Sigmoid colon (tissue), 7 donors: ENCODE measurements around the gene DDX1. TPM values are rescaled to one million over a fixed set of nuclear protein-coding genes. Genes with fewer than 3 reads are reported as not detected.

Source experiments
- DNase-seq: peaks from one replicate; pipeline ENCODE4 v3.0.0-alpha.2; 2019
- H3K27ac ChIP-seq, 4 donors: fragments of 200-600 bp; sonication (generic); one replicate each; pipeline ENCODE4 v1.5.1; 2016 to 2019; ENCODE audit warnings: mild to moderate bottlenecking in 1 of 4
- H3K27me3 ChIP-seq, 3 donors: fragments of 200-600 bp; sonication (generic); one replicate each; pipeline ENCODE4 v1.5.1; 2019; ENCODE audit warnings: mild to moderate bottlenecking in 1 of 3
- H3K36me3 ChIP-seq, 4 donors: fragments of 200-600 bp; sonication (generic); one replicate each; pipeline ENCODE4 v1.5.1; 2016 to 2019
- H3K4me1 ChIP-seq, 4 donors: fragments of 200-600 bp; sonication (generic); one replicate each; pipeline ENCODE4 v1.5.1; 2017 to 2019
- H3K4me3 ChIP-seq, 4 donors: fragments of 200-600 bp; sonication (generic); one replicate each; pipeline ENCODE4 v1.5.1; 2017 to 2019; ENCODE audit warnings: mild to moderate bottlenecking in 2 of 4, moderate library complexity in 1 of 4
- H3K9me3 ChIP-seq, 4 donors: fragments of 200-600 bp in 3 of 4; sonication (generic) in 3 of 4; one replicate each; pipeline versions ENCODE4 v1.5.1 to v1.6.1; 2013 to 2019
- EP300 ChIP-seq, 4 donors: sonication (generic); formaldehyde crosslinking; IDR thresholded peaks; one replicate each; pipeline ENCODE4 v1.6.1; 2017; ENCODE audit warnings: antibody characterized with exemption in 4 of 4
- POLR2A ChIP-seq, 2 donors: fragments of 450-650 bp; IDR thresholded peaks; one replicate each; pipeline ENCODE4 v1.6.1; 2016; ENCODE audit warnings: antibody characterized with exemption in 2 of 2, mild to moderate bottlenecking in 2 of 2, moderate library complexity in 2 of 2
- POLR2AphosphoS5 ChIP-seq, 4 donors: sonication (generic); formaldehyde crosslinking; IDR thresholded peaks; one replicate each; pipeline ENCODE4 v1.6.1; 2017; ENCODE audit warnings: antibody characterized with exemption in 4 of 4
- WGBS, 2 donors: extraction: QIAGEN DNeasy Blood & Tissue Kit; methylation state at CpG; one replicate each; pipeline ENCODE4 v1.1.7; 2013; 5-methylcytosine and 5-hydroxymethylcytosine counted together
- intact Hi-C: fragments of 100-400 bp; cut with DNase I; formaldehyde crosslinking; loops from one replicate; pipeline ENCODE4 v1.15.1; 2023
- polyA plus RNA-seq, 3 donors: library from polyadenylated mRNA; stranded (reverse); fragments of 200-250 nt; gene quantifications; one replicate each; pipeline ENCODE4 v1.2.3, GENCODE V29; 2013
- total RNA-seq, 4 donors: library from RNA; depleted of rRNA; stranded (reverse); fragments of >200 nt; gene quantifications; one replicate each; pipeline ENCODE4 v1.1.0, GENCODE V29; 2016
- TF ChIP-seq, protein P1 (sequence below), 4 experiments: fragments of 450-650 bp in 3 of 4; fragments of 200-600 bp in 1 of 4; IDR thresholded peaks; one replicate each; pipeline ENCODE4 v1.5.1; 2016 to 2019; ENCODE audit warnings: antibody characterized with exemption in 4 of 4, mild to moderate bottlenecking in 3 of 4, moderate library complexity in 2 of 4
- donor health status: healthy with polysubstance abuse.
- donor health status: Bipolar disorder and iron deficiency.
- donor health status: healthy.

The DDX1 gene
- total and polyA plus RNA-seq, 7 donors = 59.2 to 104 (median 67.9) TPM

DNA sequence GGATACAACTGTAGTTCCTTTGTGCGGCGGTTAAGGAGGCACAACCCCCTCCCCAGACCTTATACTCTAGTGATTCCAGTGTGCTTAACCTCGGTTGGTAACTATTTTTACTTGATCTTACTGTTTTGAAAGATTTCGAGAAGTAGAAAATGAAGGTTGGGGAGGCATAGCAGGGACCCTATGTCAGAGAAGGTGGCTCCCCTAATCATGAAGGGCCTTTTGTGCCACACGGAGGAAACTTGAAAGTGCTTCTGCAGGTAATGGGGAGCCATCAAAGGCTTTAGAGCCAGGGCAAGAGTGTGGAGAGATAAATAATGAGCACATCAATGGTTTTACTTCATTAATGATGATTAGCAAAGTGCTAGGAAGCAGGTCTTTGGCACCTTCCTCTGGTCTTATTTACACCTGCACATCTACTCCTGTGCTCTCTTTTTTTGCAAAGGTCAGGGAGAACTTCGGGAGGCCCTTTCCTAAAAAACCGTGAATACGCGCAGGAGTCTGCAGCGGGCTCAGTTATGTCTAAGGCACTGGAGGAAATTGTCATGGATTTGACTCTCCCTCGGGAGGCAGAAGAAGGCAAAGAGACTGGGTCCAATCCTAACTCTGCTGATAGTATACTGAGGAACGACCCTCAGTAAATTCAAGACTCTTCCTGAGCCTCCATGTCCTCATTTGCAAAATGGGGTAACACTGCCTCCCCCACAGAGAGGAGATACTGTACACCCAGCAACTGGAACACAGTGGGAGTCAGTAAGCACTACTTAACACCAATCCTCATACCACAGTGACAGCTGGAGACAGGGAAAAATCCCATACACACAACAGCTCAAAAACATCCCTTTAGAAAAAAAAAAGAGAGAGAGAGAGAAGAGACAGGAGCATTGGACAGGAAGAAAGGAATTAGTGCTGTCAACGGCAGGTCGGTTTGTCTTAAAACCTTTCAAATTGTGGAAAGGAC lies 81.6 kb downstream of the DDX1 start:
- DNase-seq = no peak
- Histone ChIP-seq H3K9me3 (no peaks in the 10 kb centered on the region), H3K27ac (no peak overlapping the region), H3K27me3 (no peaks in the 10 kb centered on the region), H3K36me3 (no peaks in the 10 kb centered on the region), H3K4me3 (no peak overlapping the region), H3K4me1 (peaks cover 0 to 8% (median 5%) of the 10 kb centered on the region in 4 donors)
- 83 to 85% methylated on average over 14 of the region's 14 CpGs for WGBS, 2 donors
- no peak for TF ChIP-seq EP300 (IDR thresholded peaks at IDR 0.05)
- TF ChIP-seq POLR2AphosphoS5 (IDR thresholded peaks at IDR 0.05) = no peak
- TF ChIP-seq POLR2A (IDR thresholded peaks at IDR 0.05) = no peak
- TF ChIP-seq, protein P1, sequence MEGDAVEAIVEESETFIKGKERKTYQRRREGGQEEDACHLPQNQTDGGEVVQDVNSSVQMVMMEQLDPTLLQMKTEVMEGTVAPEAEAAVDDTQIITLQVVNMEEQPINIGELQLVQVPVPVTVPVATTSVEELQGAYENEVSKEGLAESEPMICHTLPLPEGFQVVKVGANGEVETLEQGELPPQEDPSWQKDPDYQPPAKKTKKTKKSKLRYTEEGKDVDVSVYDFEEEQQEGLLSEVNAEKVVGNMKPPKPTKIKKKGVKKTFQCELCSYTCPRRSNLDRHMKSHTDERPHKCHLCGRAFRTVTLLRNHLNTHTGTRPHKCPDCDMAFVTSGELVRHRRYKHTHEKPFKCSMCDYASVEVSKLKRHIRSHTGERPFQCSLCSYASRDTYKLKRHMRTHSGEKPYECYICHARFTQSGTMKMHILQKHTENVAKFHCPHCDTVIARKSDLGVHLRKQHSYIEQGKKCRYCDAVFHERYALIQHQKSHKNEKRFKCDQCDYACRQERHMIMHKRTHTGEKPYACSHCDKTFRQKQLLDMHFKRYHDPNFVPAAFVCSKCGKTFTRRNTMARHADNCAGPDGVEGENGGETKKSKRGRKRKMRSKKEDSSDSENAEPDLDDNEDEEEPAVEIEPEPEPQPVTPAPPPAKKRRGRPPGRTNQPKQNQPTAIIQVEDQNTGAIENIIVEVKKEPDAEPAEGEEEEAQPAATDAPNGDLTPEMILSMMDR (IDR thresholded peaks at IDR 0.05) = no peak
- intact Hi-C loops = no loop called here

DNA sequence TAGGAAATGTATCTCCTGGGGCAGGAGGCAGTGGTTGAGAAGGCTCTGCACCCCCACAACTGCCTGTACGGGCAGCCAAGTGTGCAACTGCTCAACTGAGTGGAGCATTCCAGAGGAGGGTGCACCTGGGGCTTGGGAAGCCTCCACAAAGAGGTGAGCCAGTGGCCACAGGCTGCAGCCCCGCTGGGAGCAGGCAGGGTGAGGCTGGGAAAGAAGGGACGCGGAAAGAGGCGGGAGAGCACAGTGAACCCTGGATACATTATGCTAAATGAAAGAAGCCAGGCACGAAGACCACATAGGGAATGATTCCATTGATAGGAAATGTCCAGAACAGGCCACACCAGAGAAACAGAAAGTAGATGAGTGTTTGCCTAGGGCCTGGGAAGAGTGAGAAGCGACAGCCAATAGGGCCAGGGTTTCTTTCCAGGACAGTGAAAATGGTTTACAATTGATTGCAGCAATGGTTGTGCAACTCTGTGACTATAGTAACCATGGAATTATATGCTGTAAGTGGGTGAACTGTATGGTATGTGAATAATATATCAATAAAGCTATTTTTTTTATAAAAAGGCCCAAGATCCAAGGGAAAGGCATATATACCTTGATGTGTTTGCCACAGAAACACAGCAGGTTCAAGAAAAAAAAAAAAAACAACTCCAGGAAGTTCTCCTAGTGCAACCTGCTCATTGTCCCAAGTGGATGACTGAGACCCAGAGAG lies 82.4 kb downstream of the DDX1 start:
- H3K27me3 ChIP-seq = no peaks in the 10 kb centered on the region
- H3K4me1 ChIP-seq = peaks cover 0 to 8% (median 5%) of the 10 kb centered on the region in 4 donors
- intact Hi-C loops = no loop called here
- TF ChIP-seq POLR2A (IDR thresholded peaks at IDR 0.05) = no peak
- TF ChIP-seq EP300 (IDR thresholded peaks at IDR 0.05) = no peak
- no peak for TF ChIP-seq POLR2AphosphoS5 (IDR thresholded peaks at IDR 0.05)
- TF ChIP-seq, protein P1 (IDR thresholded peaks at IDR 0.05) = no peak
- no peak for DNase-seq
- no peaks in the 10 kb centered on the region for H3K9me3 ChIP-seq
- no peaks in the 10 kb centered on the region for H3K36me3 ChIP-seq
- 72 to 74% methylated on average over 7 of the region's 7 CpGs for WGBS, 2 donors
- no peak overlapping the region for H3K27ac ChIP-seq
- no peak overlapping the region for H3K4me3 ChIP-seq

DNA sequence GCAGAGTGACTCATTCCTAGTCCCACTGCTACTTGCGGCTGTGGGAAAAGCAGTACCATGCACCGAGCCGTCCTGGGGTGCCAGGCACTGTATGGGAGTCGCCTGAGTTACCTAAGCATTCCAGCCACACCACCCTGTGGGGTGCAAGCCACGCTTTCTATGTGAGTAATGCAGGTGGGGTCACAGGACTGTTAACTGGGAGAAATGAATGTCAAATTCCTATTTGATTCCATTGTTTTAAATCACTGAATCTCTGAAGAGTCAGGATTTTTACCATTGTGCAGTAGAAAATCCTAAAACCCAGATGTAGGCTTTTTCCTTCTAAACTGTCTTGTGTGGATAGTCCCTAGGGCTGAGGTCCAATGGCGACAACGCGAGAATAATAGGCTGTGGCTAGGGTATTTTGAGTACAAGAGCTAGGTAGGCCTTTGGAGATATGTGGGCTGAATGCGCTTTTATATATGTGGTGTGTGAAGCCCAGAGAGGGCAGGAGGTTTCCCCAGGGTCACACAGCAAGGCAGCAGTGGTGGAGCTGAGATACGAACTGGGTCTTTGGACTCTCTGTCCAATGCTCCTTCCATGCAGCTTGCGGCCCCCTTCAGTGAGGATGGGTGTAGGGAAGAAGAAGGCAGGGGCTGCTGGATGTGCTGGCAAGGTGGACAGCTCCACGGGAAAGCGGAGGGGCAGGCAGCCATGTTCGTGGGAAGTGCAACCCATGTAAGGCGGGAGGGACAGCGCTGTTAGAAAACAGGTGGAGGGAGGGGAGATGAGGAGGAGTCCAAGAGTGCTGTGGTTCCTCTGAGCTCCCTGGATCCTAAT lies 83.2 kb downstream of the DDX1 start:
- H3K27ac ChIP-seq = no peak overlapping the region
- intact Hi-C loops = no loop called here
- no peak overlapping the region for H3K4me3 ChIP-seq
- H3K4me1 ChIP-seq = peaks cover 0 to 8% (median 5%) of the 10 kb centered on the region in 4 donors
- WGBS, 2 donors = 91 to 92% methylated on average over 16 of the region's 16 CpGs
- no peaks in the 10 kb centered on the region for H3K9me3 ChIP-seq
- no peak for DNase-seq
- H3K27me3 ChIP-seq = no peaks in the 10 kb centered on the region
- TF ChIP-seq EP300 (IDR thresholded peaks at IDR 0.05) = no peak
- TF ChIP-seq, protein P1 (IDR thresholded peaks at IDR 0.05) = no peak
- H3K36me3 ChIP-seq = no peaks in the 10 kb centered on the region

DNA sequence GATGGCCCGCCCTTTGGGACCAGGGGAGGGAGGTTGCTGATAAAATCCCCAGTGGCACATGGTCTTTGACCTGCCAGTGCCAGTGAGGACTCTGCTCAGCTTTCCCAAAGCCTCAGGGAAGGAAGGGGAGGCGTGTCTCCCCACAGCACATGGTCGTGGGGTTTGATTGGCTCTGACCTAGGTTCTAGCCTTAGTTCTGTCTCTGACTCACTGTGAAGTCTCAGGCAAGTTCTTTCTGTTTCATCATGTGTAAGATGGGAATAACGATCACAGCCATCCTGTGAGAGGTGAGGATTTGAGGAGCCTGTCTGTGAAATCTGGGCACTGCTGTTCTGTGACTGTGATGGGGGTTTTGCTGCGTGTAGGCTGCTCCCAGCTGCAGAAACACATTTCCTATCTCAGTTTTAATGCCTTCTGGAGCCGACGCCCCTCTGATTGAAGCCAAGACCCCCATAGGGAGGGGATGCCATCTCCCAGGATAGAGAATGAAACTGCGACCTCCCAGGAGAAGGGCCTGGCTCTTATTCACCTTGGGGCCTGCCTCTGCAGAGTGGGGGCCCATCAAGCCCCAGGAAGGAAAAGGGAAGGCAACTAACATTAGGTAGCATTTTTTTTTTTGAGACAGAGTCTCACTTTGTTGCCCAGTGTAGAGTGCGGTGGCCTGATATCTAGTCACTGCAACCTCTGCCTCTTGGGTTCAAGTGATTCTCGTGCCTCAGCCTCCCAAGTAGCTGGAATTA lies 84.0 kb downstream of the DDX1 start:
- TF ChIP-seq, protein P1 (IDR thresholded peaks at IDR 0.05) = no peak
- TF ChIP-seq EP300 (IDR thresholded peaks at IDR 0.05) (no peak), POLR2A (IDR thresholded peaks at IDR 0.05) (no peak), POLR2AphosphoS5 (IDR thresholded peaks at IDR 0.05) (no peak)
- no peaks in the 10 kb centered on the region for H3K9me3 ChIP-seq
- H3K36me3 ChIP-seq = no peaks in the 10 kb centered on the region
- intact Hi-C loops = no loop called here
- no peak for DNase-seq
- 60 to 68% methylated on average over 10 of the region's 10 CpGs for WGBS, 2 donors
- H3K4me1 ChIP-seq = peaks cover 0 to 8% (median 5%) of the 10 kb centered on the region in 4 donors
- no peaks in the 10 kb centered on the region for H3K27me3 ChIP-seq
- no peak overlapping the region for H3K27ac ChIP-seq
- no peak overlapping the region for H3K4me3 ChIP-seq
